Ishikawa (cell line): ENCODE data around the gene ADSL.

Source experiments
- CEBPB ChIP-seq: IDR thresholded peaks from 2 replicates; pipeline ENCODE4 v1.6.1; 2012
- CREB1 ChIP-seq: IDR thresholded peaks from 2 replicates; pipeline ENCODE4 v1.6.1; 2012; ENCODE audit warnings: low read depth
- EGR1 ChIP-seq: IDR thresholded peaks from 2 replicates; pipeline ENCODE4 v1.6.1; 2012
- EP300 ChIP-seq: IDR thresholded peaks from 2 replicates; pipeline ENCODE4 v1.6.1; 2012; ENCODE audit warnings: borderline replicate concordance
- FOXM1 ChIP-seq: IDR thresholded peaks from 2 replicates; pipeline ENCODE4 v1.6.1; 2012; ENCODE audit warnings: low read depth, borderline replicate concordance
- NFIC ChIP-seq: IDR thresholded peaks from 2 replicates; pipeline ENCODE4 v1.6.1; 2012
- RAD21 ChIP-seq: IDR thresholded peaks from 2 replicates; pipeline ENCODE4 v1.6.1; 2012; ENCODE audit warnings: low read depth
- TAF1 ChIP-seq: IDR thresholded peaks from 2 replicates; pipeline ENCODE4 v1.6.1; 2012; ENCODE audit warnings: low read depth, mild to moderate bottlenecking
- TCF12 ChIP-seq: IDR thresholded peaks from 2 replicates; pipeline ENCODE4 v1.6.1; 2012; ENCODE audit warnings: low read depth
- TEAD4 ChIP-seq: IDR thresholded peaks from 2 replicates; pipeline ENCODE4 v1.6.1; 2012
- YY1 ChIP-seq: IDR thresholded peaks from 2 replicates; pipeline ENCODE4 v1.6.1; 2012; ENCODE audit warnings: low read depth
- ZBTB7A ChIP-seq: IDR thresholded peaks from 2 replicates; pipeline ENCODE4 v1.6.1; 2012; ENCODE audit warnings: low read depth
- TF ChIP-seq, protein P1 (sequence below): IDR thresholded peaks from 2 replicates; pipeline ENCODE4 v1.6.1; 2012
- TF ChIP-seq, protein P2 (sequence below): IDR thresholded peaks from 2 replicates; pipeline ENCODE4 v1.6.1; 2012; ENCODE audit warnings: low read depth, mild to moderate bottlenecking
- TF ChIP-seq, protein P3 (sequence below): IDR thresholded peaks from 2 replicates; pipeline ENCODE4 v1.6.1; 2012

The ADSL gene

DNA sequence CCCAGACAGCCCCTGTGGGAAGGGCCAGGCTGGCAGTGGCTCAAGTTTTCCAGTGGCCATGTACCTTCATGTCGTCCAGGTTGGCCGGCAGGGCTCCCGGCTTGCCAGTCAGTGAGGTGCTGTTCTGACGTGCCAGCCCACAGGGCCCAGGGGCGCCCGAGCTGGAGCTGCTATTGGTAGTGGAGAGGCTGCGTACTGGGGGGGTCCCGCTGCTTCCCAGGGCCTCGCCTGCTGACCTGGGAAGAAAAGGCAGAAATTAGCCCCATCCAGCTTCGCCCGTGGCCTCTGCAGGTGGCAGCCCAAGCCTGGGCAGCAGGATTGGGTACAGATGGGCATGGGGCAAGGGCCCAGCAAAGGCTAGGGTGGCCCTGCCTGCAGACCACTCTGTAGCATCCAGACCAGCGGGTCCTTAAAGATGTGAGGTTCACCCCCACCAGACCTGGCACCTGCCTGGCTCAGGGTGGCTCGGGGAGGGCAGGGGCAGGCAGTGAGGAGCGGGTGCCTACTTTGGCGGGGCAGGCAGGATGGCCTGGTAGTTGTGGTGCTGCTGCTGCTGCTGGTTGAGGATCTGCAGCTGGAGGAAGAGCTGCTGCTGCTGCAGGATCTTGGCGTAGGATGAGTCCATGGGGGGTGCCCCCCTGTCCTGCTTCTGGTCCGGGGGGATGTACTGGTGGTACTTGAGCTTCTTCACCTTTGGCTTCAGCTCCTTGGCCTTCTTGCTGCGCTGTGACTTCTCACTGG is 74.2 kb downstream of the ADSL start:
- TF ChIP-seq CEBPB (no peak), TAF1 (no peak), EGR1 (no peak), TEAD4 (no peak), EP300 (no peak), NFIC (no peak), RAD21 (no peak), FOXM1 (no peak), TCF12 (no peak), YY1 (no peak), ZBTB7A (no peak), CREB1 (no peak)
- TF ChIP-seq, protein P1, sequence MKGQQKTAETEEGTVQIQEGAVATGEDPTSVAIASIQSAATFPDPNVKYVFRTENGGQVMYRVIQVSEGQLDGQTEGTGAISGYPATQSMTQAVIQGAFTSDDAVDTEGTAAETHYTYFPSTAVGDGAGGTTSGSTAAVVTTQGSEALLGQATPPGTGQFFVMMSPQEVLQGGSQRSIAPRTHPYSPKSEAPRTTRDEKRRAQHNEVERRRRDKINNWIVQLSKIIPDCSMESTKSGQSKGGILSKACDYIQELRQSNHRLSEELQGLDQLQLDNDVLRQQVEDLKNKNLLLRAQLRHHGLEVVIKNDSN: no peak
- TF ChIP-seq, protein P2, sequence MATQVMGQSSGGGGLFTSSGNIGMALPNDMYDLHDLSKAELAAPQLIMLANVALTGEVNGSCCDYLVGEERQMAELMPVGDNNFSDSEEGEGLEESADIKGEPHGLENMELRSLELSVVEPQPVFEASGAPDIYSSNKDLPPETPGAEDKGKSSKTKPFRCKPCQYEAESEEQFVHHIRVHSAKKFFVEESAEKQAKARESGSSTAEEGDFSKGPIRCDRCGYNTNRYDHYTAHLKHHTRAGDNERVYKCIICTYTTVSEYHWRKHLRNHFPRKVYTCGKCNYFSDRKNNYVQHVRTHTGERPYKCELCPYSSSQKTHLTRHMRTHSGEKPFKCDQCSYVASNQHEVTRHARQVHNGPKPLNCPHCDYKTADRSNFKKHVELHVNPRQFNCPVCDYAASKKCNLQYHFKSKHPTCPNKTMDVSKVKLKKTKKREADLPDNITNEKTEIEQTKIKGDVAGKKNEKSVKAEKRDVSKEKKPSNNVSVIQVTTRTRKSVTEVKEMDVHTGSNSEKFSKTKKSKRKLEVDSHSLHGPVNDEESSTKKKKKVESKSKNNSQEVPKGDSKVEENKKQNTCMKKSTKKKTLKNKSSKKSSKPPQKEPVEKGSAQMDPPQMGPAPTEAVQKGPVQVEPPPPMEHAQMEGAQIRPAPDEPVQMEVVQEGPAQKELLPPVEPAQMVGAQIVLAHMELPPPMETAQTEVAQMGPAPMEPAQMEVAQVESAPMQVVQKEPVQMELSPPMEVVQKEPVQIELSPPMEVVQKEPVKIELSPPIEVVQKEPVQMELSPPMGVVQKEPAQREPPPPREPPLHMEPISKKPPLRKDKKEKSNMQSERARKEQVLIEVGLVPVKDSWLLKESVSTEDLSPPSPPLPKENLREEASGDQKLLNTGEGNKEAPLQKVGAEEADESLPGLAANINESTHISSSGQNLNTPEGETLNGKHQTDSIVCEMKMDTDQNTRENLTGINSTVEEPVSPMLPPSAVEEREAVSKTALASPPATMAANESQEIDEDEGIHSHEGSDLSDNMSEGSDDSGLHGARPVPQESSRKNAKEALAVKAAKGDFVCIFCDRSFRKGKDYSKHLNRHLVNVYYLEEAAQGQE: no peak
- TF ChIP-seq, protein P3, sequence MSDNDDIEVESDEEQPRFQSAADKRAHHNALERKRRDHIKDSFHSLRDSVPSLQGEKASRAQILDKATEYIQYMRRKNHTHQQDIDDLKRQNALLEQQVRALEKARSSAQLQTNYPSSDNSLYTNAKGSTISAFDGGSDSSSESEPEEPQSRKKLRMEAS: no peak

DNA sequence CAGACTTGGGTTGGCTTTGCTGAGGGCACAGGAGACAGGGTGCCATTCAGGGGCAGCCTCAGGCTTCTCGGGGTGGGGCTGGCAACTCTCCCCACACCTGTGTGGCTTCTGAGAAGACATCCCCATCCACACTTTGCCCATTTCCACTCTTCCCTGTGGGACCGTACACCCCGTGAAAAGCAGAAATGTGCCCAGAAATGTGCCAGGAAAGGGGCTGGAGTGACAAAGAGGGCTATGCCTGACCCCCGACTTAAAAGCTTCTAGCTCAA is 74.7 kb downstream of the ADSL start:
- TF ChIP-seq EGR1: no peak
- TF ChIP-seq TAF1: no peak
- no peak for TF ChIP-seq EP300
- no peak for TF ChIP-seq NFIC
- no peak for TF ChIP-seq FOXM1
- TF ChIP-seq CEBPB: no peak
- TF ChIP-seq TEAD4: no peak
- TF ChIP-seq CREB1: no peak
- TF ChIP-seq, protein P3: no peak
- no peak for TF ChIP-seq YY1
- TF ChIP-seq TCF12: no peak
- TF ChIP-seq, protein P2: no peak
- no peak for TF ChIP-seq ZBTB7A
- TF ChIP-seq RAD21: no peak
- TF ChIP-seq, protein P1: no peak

DNA sequence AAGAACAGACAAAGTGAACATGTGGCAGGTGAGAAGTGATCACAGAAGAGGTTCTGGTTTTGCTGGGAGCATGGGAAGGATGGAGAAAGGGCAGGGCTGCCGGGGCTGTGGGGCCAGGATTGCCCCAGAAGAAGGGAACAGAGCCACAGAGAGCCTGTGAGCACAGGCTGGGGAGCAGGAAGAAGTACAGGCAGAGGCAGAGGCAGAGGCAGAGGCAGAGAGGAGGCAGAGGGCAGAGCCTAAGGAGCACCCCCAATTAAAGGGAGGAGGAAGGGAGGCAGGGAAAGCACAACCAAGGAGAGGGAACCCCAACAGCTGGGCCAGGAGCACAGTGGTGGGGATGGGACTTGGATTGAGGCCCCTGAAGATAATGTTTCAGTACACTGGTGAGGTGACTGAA is 75.6 kb downstream of the ADSL start:
- TF ChIP-seq YY1 (no peak), ZBTB7A (no peak), EGR1 (no peak), TEAD4 (no peak), CREB1 (no peak), FOXM1 (no peak), RAD21 (no peak), TCF12 (no peak), EP300 (no peak), NFIC (no peak)
- TF ChIP-seq, protein P1: no peak
- TF ChIP-seq, protein P3: no peak
- TF ChIP-seq, protein P2: no peak
